Ishikawa (cell line): ENCODE measurements around the gene FLACC1.

Source experiments
- CEBPB ChIP-seq: IDR thresholded peaks from 2 replicates; pipeline ENCODE4 v1.6.1; 2012
- CREB1 ChIP-seq: IDR thresholded peaks from 2 replicates; pipeline ENCODE4 v1.6.1; 2012; ENCODE audit warnings: low read depth
- EP300 ChIP-seq: IDR thresholded peaks from 2 replicates; pipeline ENCODE4 v1.6.1; 2012; ENCODE audit warnings: borderline replicate concordance

DNA sequence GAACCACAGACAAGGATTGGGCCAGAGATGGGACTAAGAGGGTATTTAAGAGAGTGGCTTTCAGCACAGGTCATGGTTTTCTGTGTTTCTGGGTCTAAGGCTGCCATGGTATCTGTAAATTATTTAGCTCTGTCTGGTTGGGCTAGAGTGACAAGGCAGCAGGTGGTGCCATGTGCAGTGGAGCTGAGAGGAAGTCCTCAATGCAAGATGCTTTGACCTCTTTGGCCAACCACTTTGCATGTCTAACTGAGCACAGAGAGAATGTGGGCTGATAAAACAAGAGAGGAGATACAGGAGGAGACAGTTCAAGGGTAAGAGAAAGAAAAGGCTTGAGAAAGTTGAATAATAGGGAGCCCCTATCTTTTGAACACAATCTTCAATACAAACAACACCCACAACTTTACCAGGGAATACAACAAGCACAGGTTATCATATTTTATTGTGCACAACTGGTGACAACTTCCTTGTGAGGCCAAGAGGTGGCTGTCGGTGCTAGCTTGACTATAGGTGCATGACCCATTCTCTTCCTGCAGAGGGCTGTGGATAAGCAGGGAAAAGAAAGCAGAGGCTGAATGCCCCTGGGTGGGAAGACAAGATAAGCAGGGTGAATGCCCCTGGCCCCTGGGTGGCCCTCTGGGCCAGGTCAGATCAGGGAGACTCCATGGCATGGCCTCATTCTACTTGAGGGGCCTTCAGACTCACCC is 12.3 kb downstream of the FLACC1 start:
- TF ChIP-seq CREB1 (no peak), EP300 (no peak), CEBPB (no peak)
